D721Med (cell line): Measurements from ENCODE around the gene KIAA1143.
A peak's percentile ranks its signal among the peaks of the same experiment; 100 is the strongest.

Source experiments
- DNase-seq: peaks from one replicate; pipeline ENCODE4 v3.0.0; 2011; ENCODE audit warnings: low spot score; ENCODE audit not compliant: insufficient read length
- FAIRE-seq: peaks from 2 replicates; lab custom pipeline; 2011; peaks lifted over from hg19 to GRCh38; lab: Jason Lieb, UNC
- TF ChIP-seq, protein P1 (sequence below): IDR thresholded peaks from 2 replicates; pipeline ENCODE4 v1.5.1; 2012; ENCODE audit warnings: mild to moderate bottlenecking, control low read depth; ENCODE audit not compliant: insufficient read depth; ENCODE audit errors: missing control alignments

KIAA1143 gene

DNA sequence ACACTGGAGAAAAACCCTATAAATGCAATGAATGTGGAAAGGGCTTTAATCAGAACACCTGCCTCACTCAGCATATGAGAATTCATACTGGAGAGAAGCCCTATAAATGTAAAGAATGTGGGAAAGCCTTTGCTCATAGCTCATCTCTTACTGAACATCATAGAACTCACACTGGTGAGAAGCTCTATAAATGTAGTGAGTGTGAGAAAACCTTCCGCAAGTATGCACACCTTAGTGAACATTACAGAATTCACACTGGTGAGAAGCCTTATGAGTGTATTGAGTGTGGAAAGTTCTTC, 39.4 kb downstream of the KIAA1143 start:
- FAIRE-seq = no peak

GRCh38 chr3:44721231-44722102, 40.0 kb downstream of the KIAA1143 start:
- no peak for FAIRE-seq
- TF ChIP-seq, protein P1, sequence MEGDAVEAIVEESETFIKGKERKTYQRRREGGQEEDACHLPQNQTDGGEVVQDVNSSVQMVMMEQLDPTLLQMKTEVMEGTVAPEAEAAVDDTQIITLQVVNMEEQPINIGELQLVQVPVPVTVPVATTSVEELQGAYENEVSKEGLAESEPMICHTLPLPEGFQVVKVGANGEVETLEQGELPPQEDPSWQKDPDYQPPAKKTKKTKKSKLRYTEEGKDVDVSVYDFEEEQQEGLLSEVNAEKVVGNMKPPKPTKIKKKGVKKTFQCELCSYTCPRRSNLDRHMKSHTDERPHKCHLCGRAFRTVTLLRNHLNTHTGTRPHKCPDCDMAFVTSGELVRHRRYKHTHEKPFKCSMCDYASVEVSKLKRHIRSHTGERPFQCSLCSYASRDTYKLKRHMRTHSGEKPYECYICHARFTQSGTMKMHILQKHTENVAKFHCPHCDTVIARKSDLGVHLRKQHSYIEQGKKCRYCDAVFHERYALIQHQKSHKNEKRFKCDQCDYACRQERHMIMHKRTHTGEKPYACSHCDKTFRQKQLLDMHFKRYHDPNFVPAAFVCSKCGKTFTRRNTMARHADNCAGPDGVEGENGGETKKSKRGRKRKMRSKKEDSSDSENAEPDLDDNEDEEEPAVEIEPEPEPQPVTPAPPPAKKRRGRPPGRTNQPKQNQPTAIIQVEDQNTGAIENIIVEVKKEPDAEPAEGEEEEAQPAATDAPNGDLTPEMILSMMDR = no peak
- no peak for DNase-seq

More for the DNA sequence above, 39.4 kb downstream of the KIAA1143 start:
- no peak for DNase-seq
- TF ChIP-seq, protein P1 = no peak

DNA sequence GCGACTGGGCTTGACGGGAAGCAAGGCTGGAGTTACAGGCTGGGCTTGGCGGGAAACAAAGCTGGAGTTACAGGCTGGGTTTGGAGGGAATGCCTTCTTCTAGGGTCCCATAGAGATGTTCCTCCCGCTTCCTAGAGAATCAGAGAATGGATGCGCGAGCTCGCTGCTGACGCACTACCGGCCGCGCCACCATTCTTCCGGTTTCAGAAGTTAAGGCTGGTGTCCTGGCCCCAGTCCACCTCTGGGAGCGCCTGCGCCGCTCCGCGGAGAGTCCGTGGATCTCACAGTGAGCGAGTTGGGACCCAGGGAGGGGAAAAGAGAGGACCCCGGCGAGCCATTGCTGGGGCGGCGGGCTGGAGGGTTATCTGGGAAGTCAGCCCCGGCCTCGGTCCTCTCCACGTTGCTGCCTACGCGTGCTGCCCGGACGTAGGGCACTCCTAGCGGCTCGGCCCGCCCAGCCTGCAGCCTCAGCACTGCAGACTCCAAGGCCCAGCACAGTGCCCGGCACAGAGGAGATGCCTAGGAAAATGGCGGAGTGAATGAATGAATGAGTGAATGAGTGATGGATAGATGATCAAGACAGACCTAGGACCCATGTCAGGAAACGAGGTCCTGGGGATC, 48.9 kb downstream of the KIAA1143 start, which contains the start of gene ZNF502:
Gene ZNF502, plus strand, starts transcription at position 206 of the 621 bp plus-strand sequence. CDS start 7,602 bp downstream, outside the sequence.
- TF ChIP-seq, protein P1 = no peak
- DNase-seq (peak; percentile 70), FAIRE-seq (no peak)
